Panc1 (cell line): ENCODE data around the gene GUCY1A2. TPM values are rescaled to one million over a fixed set of nuclear protein-coding genes. Genes with fewer than 3 reads are reported as not detected.

ENCODE experiments used
- ATAC-seq: fragments of 200-7000 bp; cut with Tn5 transposase; 2 replicates; pipeline ENCODE4 v1.9.1; 2020; ENCODE audit warnings: mild to moderate bottlenecking, moderate library complexity
- BruUV-seq: library from RNA; stranded (reverse); fragments of 400-500 nt; replicated peaks from 2 replicates; lab custom pipeline; 2021; lab: Mats Ljungman, UMichigan
- CTCF ChIA-PET: fragments of 300-600 bp; sonication (Branson Sonifier 250); formaldehyde crosslinking; loops from one replicate; lab custom pipeline; 2022; ENCODE audit warnings: antibody characterized with exemption; lab: Charles Lee
- POLR2A ChIA-PET: fragments of 300-600 bp; sonication (Branson Sonifier 250); formaldehyde crosslinking; loops from one replicate; lab custom pipeline; 2022; ENCODE audit warnings: antibody characterized with exemption; lab: Charles Lee
- DNase-seq: peaks from one replicate; pipeline ENCODE4 v3.0.0-alpha.2; 2010; ENCODE audit warnings: low read depth, low spot score
- H3K27ac ChIP-seq: 2 replicates; pipeline ENCODE4 v1.5.1; 2011; ENCODE audit warnings: mild to moderate bottlenecking, low read length, inconsistent platforms
- H3K27me3 ChIP-seq: fragments of 200-500 bp; sonication (Bioruptor generic); 2 replicates; pipeline ENCODE4 v1.6.0; 2014; ENCODE audit warnings: low read length, inconsistent platforms; ENCODE audit not compliant: control insufficient read depth, insufficient read depth
- H3K36me3 ChIP-seq: fragments of 200-500 bp; sonication (Bioruptor generic); 2 replicates; pipeline ENCODE4 v1.5.1; 2014; ENCODE audit warnings: inconsistent platforms, mild to moderate bottlenecking, low read length, moderate library complexity; ENCODE audit not compliant: control insufficient read depth, insufficient read depth
- H3K4me1 ChIP-seq: 2 replicates; pipeline ENCODE4 v1.5.1; 2011; ENCODE audit warnings: inconsistent platforms, mild to moderate bottlenecking, low read length, moderate library complexity; ENCODE audit not compliant: control insufficient read depth, insufficient read depth
- H3K4me3 ChIP-seq, 2 experiments: 2 replicates each; pipeline ENCODE4 v1.5.1; 2011 to 2012; ENCODE audit warnings: low read depth in 2 of 2, low read length in 2 of 2, mild to moderate bottlenecking in 2 of 2, inconsistent platforms in 1 of 2, moderate library complexity in 1 of 2
- H3K9me3 ChIP-seq: fragments of 200-500 bp; sonication (Bioruptor generic); 2 replicates; pipeline ENCODE4 v1.5.1; 2014; ENCODE audit warnings: low read depth, mild to moderate bottlenecking, inconsistent platforms, low read length, moderate library complexity; ENCODE audit not compliant: control insufficient read depth, insufficient read depth
- POLR2AphosphoS5 ChIP-seq: IDR thresholded peaks from 2 replicates; pipeline ENCODE4 v1.6.1; 2012; ENCODE audit warnings: mild to moderate bottlenecking, low read depth, low read length, moderate library complexity
- SIN3A ChIP-seq: IDR thresholded peaks from 2 replicates; pipeline ENCODE4 v1.6.1; 2012; ENCODE audit warnings: low read depth, mild to moderate bottlenecking, low read length, moderate library complexity, borderline replicate concordance; ENCODE audit not compliant: insufficient read depth
- TCF7L2 ChIP-seq: IDR thresholded peaks from 2 replicates; pipeline ENCODE4 v1.6.1; 2011; ENCODE audit warnings: mild to moderate bottlenecking, low read depth, low read length, inconsistent platforms
- in situ Hi-C: cut with HindIII; loops from 2 replicates; pipeline ENCODE4 v1.10.0; 2016; ENCODE audit warnings: low sequenced_read_pairs, low pct_unique_long_range_greater_than_20kb
- intact Hi-C: fragments of 100-400 bp; cut with micrococcal nuclease; formaldehyde crosslinking; loops from one replicate; pipeline ENCODE4 v1.10.0; 2022; ENCODE audit not compliant: unreplicated experiment
- total RNA-seq: library from RNA; stranded (reverse); gene quantifications from one replicate; pipeline ENCODE4 v1.2.1, GENCODE V29; 2021; ENCODE audit not compliant: unreplicated experiment
- TF ChIP-seq, protein P1 (sequence below): fragments of 450-650 bp; IDR thresholded peaks from 2 replicates; pipeline ENCODE4 v1.5.1; 2017; ENCODE audit warnings: mild to moderate bottlenecking
- TF ChIP-seq, protein P2 (sequence below), 2 experiments: IDR thresholded peaks; 2 replicates each; pipeline ENCODE4 v1.6.1; 2011 to 2012; ENCODE audit warnings: low read depth in 2 of 2, control low read depth in 1 of 2, low read length in 1 of 2, mild to moderate bottlenecking in 1 of 2, moderate library complexity in 1 of 2; ENCODE audit not compliant: insufficient read depth in 1 of 2

Gene GUCY1A2
- total RNA-seq, 1 experiment from 2014 or later = 1.9 TPM

DNA sequence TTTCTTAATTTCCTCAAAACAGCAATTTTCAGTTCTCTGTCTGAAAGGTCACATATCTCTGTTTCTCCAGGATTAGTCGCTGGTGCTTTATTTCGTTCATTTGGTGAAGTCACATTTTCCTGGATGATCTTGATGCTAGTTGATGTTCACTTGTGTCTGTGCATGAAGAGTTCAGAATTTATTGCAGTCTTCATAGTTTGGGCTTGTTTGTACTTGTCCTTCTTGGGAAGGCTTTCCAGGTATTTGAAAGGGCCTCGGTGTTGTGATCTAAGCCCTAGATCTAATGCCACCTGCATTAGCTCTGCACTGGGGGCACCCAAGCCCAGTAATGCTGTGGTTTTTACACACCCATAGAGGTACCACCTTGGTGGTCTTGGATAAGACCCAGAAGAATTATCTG lies 228.9 kb downstream of the GUCY1A2 start:
- BruUV-seq = no TSS peak
- DNase-seq = no peak
- POLR2A ChIA-PET = no interaction called here

DNA sequence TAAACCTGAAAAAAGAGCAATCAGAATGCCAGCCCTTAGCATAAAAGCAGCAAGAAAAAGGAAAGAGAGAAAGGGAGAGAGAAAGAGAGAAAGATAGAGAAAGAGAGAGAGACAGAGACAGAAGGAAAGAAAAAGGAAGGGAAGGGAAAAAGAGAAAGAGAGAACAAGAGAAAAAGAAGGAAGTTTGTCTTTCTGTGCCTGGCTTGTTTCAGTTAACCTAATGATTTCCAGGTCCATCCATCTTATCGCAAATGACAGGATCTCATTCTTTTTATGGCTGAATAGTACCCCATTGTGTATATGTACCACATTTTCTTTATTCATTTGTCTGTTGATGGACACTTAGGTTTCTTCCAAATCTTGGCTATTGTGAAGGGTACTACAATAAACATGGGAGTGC lies 230.8 kb downstream of the GUCY1A2 start:
- H3K36me3 ChIP-seq = no peaks in the 10 kb centered on the region
- no peak for DNase-seq
- H3K4me1 ChIP-seq = no peaks in the 10 kb centered on the region
- ChIA-PET CTCF (interaction anchor here (0.5 kb wide), 1 partner anchor 212 kb away, joined by 3 read pairs; no protein-coding TSS in a partner anchor), POLR2A (no interaction called here)
- ATAC-seq = no peak
- no peaks in the 10 kb centered on the region for H3K27me3 ChIP-seq
- TF ChIP-seq TCF7L2 (no peak), SIN3A (no peak)
- no peak overlapping the region for H3K27ac ChIP-seq
- in situ Hi-C loops = no loop called here
- no peaks in the 10 kb centered on the region for H3K9me3 ChIP-seq
- H3K4me3 ChIP-seq = no peak overlapping the region
- intact Hi-C loops = no loop called here
- BruUV-seq = no TSS peak

More for the DNA sequence above, 228.9 kb downstream of the GUCY1A2 start:
- Histone ChIP-seq H3K4me3 (no peak overlapping the region), H3K4me1 (no peaks in the 10 kb centered on the region), H3K27me3 (no peaks in the 10 kb centered on the region), H3K27ac (no peak overlapping the region), H3K36me3 (no peaks in the 10 kb centered on the region), H3K9me3 (no peaks in the 10 kb centered on the region)
- CTCF ChIA-PET = no interaction called here
- TF ChIP-seq POLR2AphosphoS5 (no peak), TCF7L2 (no peak), SIN3A (no peak)
- TF ChIP-seq, protein P1, sequence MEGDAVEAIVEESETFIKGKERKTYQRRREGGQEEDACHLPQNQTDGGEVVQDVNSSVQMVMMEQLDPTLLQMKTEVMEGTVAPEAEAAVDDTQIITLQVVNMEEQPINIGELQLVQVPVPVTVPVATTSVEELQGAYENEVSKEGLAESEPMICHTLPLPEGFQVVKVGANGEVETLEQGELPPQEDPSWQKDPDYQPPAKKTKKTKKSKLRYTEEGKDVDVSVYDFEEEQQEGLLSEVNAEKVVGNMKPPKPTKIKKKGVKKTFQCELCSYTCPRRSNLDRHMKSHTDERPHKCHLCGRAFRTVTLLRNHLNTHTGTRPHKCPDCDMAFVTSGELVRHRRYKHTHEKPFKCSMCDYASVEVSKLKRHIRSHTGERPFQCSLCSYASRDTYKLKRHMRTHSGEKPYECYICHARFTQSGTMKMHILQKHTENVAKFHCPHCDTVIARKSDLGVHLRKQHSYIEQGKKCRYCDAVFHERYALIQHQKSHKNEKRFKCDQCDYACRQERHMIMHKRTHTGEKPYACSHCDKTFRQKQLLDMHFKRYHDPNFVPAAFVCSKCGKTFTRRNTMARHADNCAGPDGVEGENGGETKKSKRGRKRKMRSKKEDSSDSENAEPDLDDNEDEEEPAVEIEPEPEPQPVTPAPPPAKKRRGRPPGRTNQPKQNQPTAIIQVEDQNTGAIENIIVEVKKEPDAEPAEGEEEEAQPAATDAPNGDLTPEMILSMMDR = no peak
- TF ChIP-seq, protein P2, sequence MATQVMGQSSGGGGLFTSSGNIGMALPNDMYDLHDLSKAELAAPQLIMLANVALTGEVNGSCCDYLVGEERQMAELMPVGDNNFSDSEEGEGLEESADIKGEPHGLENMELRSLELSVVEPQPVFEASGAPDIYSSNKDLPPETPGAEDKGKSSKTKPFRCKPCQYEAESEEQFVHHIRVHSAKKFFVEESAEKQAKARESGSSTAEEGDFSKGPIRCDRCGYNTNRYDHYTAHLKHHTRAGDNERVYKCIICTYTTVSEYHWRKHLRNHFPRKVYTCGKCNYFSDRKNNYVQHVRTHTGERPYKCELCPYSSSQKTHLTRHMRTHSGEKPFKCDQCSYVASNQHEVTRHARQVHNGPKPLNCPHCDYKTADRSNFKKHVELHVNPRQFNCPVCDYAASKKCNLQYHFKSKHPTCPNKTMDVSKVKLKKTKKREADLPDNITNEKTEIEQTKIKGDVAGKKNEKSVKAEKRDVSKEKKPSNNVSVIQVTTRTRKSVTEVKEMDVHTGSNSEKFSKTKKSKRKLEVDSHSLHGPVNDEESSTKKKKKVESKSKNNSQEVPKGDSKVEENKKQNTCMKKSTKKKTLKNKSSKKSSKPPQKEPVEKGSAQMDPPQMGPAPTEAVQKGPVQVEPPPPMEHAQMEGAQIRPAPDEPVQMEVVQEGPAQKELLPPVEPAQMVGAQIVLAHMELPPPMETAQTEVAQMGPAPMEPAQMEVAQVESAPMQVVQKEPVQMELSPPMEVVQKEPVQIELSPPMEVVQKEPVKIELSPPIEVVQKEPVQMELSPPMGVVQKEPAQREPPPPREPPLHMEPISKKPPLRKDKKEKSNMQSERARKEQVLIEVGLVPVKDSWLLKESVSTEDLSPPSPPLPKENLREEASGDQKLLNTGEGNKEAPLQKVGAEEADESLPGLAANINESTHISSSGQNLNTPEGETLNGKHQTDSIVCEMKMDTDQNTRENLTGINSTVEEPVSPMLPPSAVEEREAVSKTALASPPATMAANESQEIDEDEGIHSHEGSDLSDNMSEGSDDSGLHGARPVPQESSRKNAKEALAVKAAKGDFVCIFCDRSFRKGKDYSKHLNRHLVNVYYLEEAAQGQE (IDR thresholded peaks at IDR 0.05; ENCODE audit: insufficient read depth in 1 of 2, low read depth in 2 of 2, low read length in 1 of 2) = no peak
- in situ Hi-C loops = no loop called here
- ATAC-seq = no peak
- intact Hi-C loops = no loop called here

DNA sequence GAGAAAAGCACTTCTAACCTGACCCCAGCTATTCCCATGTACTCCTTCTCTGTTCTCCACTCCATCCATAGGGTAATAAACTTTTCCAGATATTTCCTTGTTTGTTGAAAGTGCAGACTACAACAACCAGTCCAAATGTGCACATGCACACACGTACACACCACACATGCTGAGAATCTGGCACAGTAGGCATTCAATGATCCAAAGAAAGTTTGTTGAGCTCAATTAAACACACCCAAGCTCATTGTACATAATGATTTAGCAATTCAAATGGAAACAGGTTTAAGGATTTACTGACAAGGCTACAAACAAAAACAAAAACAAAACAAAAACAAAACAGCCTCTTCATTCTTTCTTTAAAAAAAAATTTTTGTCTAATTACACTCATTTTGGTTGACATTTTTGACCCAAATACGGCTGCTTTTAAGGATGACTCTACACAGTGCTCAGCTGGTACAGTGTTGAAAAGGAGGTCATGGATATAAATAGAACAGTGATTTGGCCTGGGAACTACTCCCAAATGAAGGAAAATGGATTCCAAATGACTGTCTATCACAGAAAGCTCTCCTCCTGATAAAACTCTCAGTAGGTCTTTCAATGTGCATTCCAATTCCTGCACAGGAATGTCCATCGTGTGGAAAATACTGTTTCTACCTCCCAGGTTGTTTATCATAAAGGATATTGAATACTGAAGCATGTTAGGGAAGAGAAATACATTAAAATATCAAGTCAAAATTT lies 232.2 kb downstream of the GUCY1A2 start:
- Histone ChIP-seq H3K9me3 (no peaks in the 10 kb centered on the region), H3K4me1 (no peaks in the 10 kb centered on the region), H3K36me3 (no peaks in the 10 kb centered on the region), H3K27ac (no peak overlapping the region), H3K27me3 (no peaks in the 10 kb centered on the region), H3K4me3 (no peak overlapping the region)
- ChIA-PET POLR2A (no interaction called here), CTCF (no interaction called here)
- no peak for ATAC-seq
- no peak for DNase-seq
- intact Hi-C loops (no loop called here), in situ Hi-C loops (no loop called here)
- no TSS peak for BruUV-seq
- TF ChIP-seq TCF7L2 = no peak
- no peak for TF ChIP-seq SIN3A
- TF ChIP-seq, protein P1 = no peak
- no peak for TF ChIP-seq POLR2AphosphoS5
- TF ChIP-seq, protein P2 (IDR thresholded peaks at IDR 0.05; ENCODE audit: insufficient read depth in 1 of 2, low read depth in 2 of 2, low read length in 1 of 2) = no peak
